Neural cell (in vitro differentiated cells): ENCODE data around the gene JAK3. TPM values are rescaled to one million over a fixed set of nuclear protein-coding genes. Genes with fewer than 3 reads are reported as not detected.

Experiments
- H2AFZ ChIP-seq: fragments of 200-600, 300-800 bp; sonication (generic), shearing (Covaris generic); 2 replicates; pipeline ENCODE4 v1.6.0; 2014; ENCODE audit warnings: low read depth, mild to moderate bottlenecking, antibody characterized with exemption, low read length, moderate library complexity
- H3F3A ChIP-seq: fragments of 200-600 bp; shearing (Covaris generic); 2 replicates; pipeline ENCODE4 v1.6.1; 2016; ENCODE audit warnings: mild to moderate bottlenecking, moderate library complexity, mixed read lengths, antibody characterized with exemption, low read length; ENCODE audit not compliant: insufficient read depth, poor library complexity, severe bottlenecking
- H3K27ac ChIP-seq: fragments of 200-600, 300-800 bp; sonication (generic), shearing (Covaris generic); 2 replicates; pipeline ENCODE4 v1.5.1; 2014; ENCODE audit warnings: mild to moderate bottlenecking, low read length, moderate library complexity
- H3K27me3 ChIP-seq: fragments of 300-800, 200-600 bp; sonication (generic), shearing (Covaris generic); 2 replicates; pipeline ENCODE4 v1.6.0; 2014; ENCODE audit warnings: mild to moderate bottlenecking, low read depth, low read length, moderate library complexity; ENCODE audit not compliant: insufficient read depth
- H3K36me3 ChIP-seq: fragments of 300-800, 200-600 bp; sonication (generic), shearing (Covaris generic); 2 replicates; pipeline ENCODE4 v1.5.1; 2014; ENCODE audit warnings: mild to moderate bottlenecking, antibody characterized with exemption, low read length, moderate library complexity; ENCODE audit not compliant: insufficient read depth
- H3K4me2 ChIP-seq: fragments of 300-800, 200-600 bp; sonication (generic), shearing (Covaris generic); 2 replicates; pipeline ENCODE4 v1.6.0; 2014; ENCODE audit warnings: mild to moderate bottlenecking, low read length
- H3K4me3 ChIP-seq: fragments of 300-800, 200-600 bp; sonication (generic), shearing (Covaris generic); 2 replicates; pipeline ENCODE4 v1.5.1; 2014; ENCODE audit warnings: mild to moderate bottlenecking, low read length, moderate library complexity
- H3K79me2 ChIP-seq: fragments of 200-600 bp; shearing (Covaris generic); replicated peaks from 2 replicates; pipeline ENCODE4 v1.6.0; 2014; ENCODE audit warnings: mild to moderate bottlenecking, low read length, moderate library complexity; ENCODE audit not compliant: insufficient read depth
- H3K9ac ChIP-seq: fragments of 300-800, 200-600 bp; sonication (generic), shearing (Covaris generic); 2 replicates; pipeline ENCODE4 v1.6.1; 2016; ENCODE audit warnings: mild to moderate bottlenecking, low read length, mixed read lengths
- H3K9me2 ChIP-seq: fragments of 200-600 bp; shearing (Covaris generic); 2 replicates; pipeline ENCODE4 v1.6.1; 2016; ENCODE audit warnings: mild to moderate bottlenecking, low read length, mixed read lengths; ENCODE audit not compliant: insufficient read depth
- H3K9me3 ChIP-seq: fragments of 200-600, 300-800 bp; sonication (generic), shearing (Covaris generic); 2 replicates; pipeline ENCODE4 v1.6.1; 2016; ENCODE audit warnings: mild to moderate bottlenecking, mixed run types, low read length, moderate library complexity, mixed read lengths
- H4K20me1 ChIP-seq: fragments of 200-600 bp; shearing (Covaris generic); 2 replicates; pipeline ENCODE4 v1.6.1; 2016; ENCODE audit warnings: mild to moderate bottlenecking, mixed run types; ENCODE audit not compliant: insufficient read depth
- CTCF ChIP-seq: fragments of 450-650 bp; IDR thresholded peaks from 2 replicates; pipeline ENCODE4 v1.5.1; 2014; ENCODE audit warnings: antibody characterized with exemption, mild to moderate bottlenecking, moderate library complexity; ENCODE audit not compliant: poor library complexity, severe bottlenecking
- EP300 ChIP-seq: fragments of 450-650 bp; conservative IDR thresholded peaks from 2 replicates; pipeline ENCODE4 v1.6.1; 2014; ENCODE audit warnings: antibody characterized with exemption, mild to moderate bottlenecking, moderate library complexity; ENCODE audit not compliant: poor library complexity, severe bottlenecking
- EZH2 ChIP-seq: fragments of 200-600, 300-800 bp; shearing (Covaris generic), sonication (generic); IDR thresholded peaks from 2 replicates; pipeline ENCODE4 v1.6.1; 2014; ENCODE audit warnings: antibody characterized with exemption, low read length, borderline replicate concordance, mild to moderate bottlenecking; ENCODE audit not compliant: insufficient read depth, poor library complexity, severe bottlenecking
- MXI1 ChIP-seq: fragments of 450-650 bp; conservative IDR thresholded peaks from 2 replicates; pipeline ENCODE4 v1.6.1; 2014; ENCODE audit warnings: antibody characterized with exemption, mild to moderate bottlenecking; ENCODE audit not compliant: poor library complexity, severe bottlenecking
- POLR2AphosphoS5 ChIP-seq: IDR thresholded peaks from 2 replicates; pipeline ENCODE4 v1.6.1; 2012
- RAD21 ChIP-seq: fragments of 450-650 bp; conservative IDR thresholded peaks from 2 replicates; pipeline ENCODE4 v1.6.1; 2014; ENCODE audit warnings: antibody characterized with exemption, mild to moderate bottlenecking, moderate library complexity
- REST ChIP-seq: IDR thresholded peaks from 2 replicates; pipeline ENCODE4 v1.6.1; 2012; ENCODE audit warnings: borderline replicate concordance
- SMC3 ChIP-seq: fragments of 450-650 bp; conservative IDR thresholded peaks from 2 replicates; pipeline ENCODE4 v1.6.1; 2014; ENCODE audit warnings: antibody characterized with exemption, mild to moderate bottlenecking, moderate library complexity; ENCODE audit not compliant: poor library complexity
- TAF1 ChIP-seq: IDR thresholded peaks from 2 replicates; pipeline ENCODE4 v1.6.1; 2012; ENCODE audit warnings: low read depth
- polyA plus RNA-seq: library from polyadenylated mRNA; depleted of rRNA; stranded (reverse); fragments of >200 nt; gene quantifications from 2 replicates; pipeline ENCODE4 v1.2.3, GENCODE V29; 2014

Gene JAK3
- polyA plus RNA-seq, 1 donor from 2014 or later, result 0.11 TPM

- TF ChIP-seq TAF1 (peak; percentile 97), RAD21 (peak; percentile 80), EZH2 (no peak), SMC3 (peak; percentile 85), REST (peak; percentile 90), POLR2AphosphoS5 (peak; percentile 97), CTCF (peak; percentile 99), EP300 (no peak), MXI1 (peak; percentile 99)
- Histone ChIP-seq H3K9ac (peak within 1 kb of the TSS; percentile 93), H3K9me3 (no peaks in the 10 kb centered on the region), H3K27ac (peak within 1 kb of the TSS; percentile 72), H3K4me2 (peak within 1 kb of the TSS; percentile 95), H3F3A (no peaks in the 10 kb centered on the region), H3K9me2 (no peaks in the 10 kb centered on the region), H3K4me3 (peak within 1 kb of the TSS; percentile 99), H3K36me3 (no peaks in the 10 kb centered on the region), H4K20me1 (peaks cover 4% of the 10 kb centered on the region), H3K79me2 (peaks cover 21% of the 10 kb centered on the region), H3K27me3 (no peaks in the 10 kb centered on the region), H2AFZ (peak within 1 kb of the TSS; percentile 36)
These were observed 11.9 kb upstream of the JAK3 start, which contains the start of gene RPL18A for GRCh38 chr19:17859533-17860330. Gene RPL18A (plus strand): TSS chr19:17859910. CDS start chr19:17859957, 47 bp downstream.

- no peak overlapping the region for H3K4me3 ChIP-seq
- H3K36me3 ChIP-seq, result no peaks in the 10 kb centered on the region
- H3K9me2 ChIP-seq, result no peaks in the 10 kb centered on the region
- H3K9me3 ChIP-seq, result no peaks in the 10 kb centered on the region
- no peak overlapping the region for H2AFZ ChIP-seq
- no peak overlapping the region for H3K4me2 ChIP-seq
- no peaks in the 10 kb centered on the region for H3K27me3 ChIP-seq
- no peak overlapping the region for H3K27ac ChIP-seq
- no peaks in the 10 kb centered on the region for H3F3A ChIP-seq
- H3K9ac ChIP-seq, result no peak overlapping the region
- TF ChIP-seq TAF1 (no peak), EP300 (no peak), CTCF (peak; percentile 96), RAD21 (peak; percentile 96), POLR2AphosphoS5 (no peak), MXI1 (no peak), SMC3 (peak; percentile 91), REST (no peak), EZH2 (no peak)
- peaks cover 8% of the 10 kb centered on the region for H3K79me2 ChIP-seq
- peaks cover under 1% of the 10 kb centered on the region for H4K20me1 ChIP-seq
These were observed 7.7 kb upstream of the JAK3 start for GRCh38 chr19:17855280-17856152.
